ENCODE data around the gene HSFX4.
"Not testable (repeated sequence)": the region's sequence is repeated elsewhere in the genome, so short reads cannot be mapped to it uniquely, and the experiment has no call there.

DNA sequence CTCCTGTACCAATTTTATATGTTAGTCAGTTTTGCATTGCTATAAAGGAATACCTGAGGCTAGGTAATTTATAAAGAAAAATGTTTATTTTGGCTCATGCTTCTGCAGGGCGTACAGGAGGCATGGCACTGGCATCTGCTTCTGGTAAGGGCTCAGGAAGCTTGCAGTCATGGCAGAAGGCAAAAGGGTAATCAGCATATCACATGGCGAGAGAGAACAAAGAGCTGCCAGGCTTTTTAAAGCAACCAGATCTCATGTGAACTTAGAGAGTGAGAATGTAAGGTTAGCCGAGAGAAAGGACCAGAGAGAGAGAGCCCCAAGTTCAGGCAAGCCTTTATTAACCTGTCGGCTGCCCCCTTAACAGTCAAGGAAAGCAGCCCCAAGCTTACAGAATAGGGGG lies 5.5 kb upstream of the HSFX4 start:
- TF ChIP-seq, protein P1, sequence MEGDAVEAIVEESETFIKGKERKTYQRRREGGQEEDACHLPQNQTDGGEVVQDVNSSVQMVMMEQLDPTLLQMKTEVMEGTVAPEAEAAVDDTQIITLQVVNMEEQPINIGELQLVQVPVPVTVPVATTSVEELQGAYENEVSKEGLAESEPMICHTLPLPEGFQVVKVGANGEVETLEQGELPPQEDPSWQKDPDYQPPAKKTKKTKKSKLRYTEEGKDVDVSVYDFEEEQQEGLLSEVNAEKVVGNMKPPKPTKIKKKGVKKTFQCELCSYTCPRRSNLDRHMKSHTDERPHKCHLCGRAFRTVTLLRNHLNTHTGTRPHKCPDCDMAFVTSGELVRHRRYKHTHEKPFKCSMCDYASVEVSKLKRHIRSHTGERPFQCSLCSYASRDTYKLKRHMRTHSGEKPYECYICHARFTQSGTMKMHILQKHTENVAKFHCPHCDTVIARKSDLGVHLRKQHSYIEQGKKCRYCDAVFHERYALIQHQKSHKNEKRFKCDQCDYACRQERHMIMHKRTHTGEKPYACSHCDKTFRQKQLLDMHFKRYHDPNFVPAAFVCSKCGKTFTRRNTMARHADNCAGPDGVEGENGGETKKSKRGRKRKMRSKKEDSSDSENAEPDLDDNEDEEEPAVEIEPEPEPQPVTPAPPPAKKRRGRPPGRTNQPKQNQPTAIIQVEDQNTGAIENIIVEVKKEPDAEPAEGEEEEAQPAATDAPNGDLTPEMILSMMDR (IDR thresholded peaks at IDR 0.05; ENCODE audit: borderline replicate concordance, extremely low read depth, low read length, poor library complexity, severe bottlenecking): not testable (repeated sequence)
- TF ChIP-seq EZH2 (IDR thresholded peaks at IDR 0.05; ENCODE audit: borderline replicate concordance, low read depth, low read length, severe bottlenecking): not testable (repeated sequence)

Data from DND-41 (cell line).